SW 1271 (cell line): Measurements from ENCODE around the gene TAF11L6.
"Not testable (repeated sequence)": the region's sequence is repeated elsewhere in the genome, so short reads cannot be mapped to it uniquely, and the experiment has no call there.

Source experiments
- DNase-seq, 2 experiments: peaks; one replicate each; lab custom pipeline; 2025; lab: John Stamatoyannopoulos, UW

The TAF11L6 gene

DNA sequence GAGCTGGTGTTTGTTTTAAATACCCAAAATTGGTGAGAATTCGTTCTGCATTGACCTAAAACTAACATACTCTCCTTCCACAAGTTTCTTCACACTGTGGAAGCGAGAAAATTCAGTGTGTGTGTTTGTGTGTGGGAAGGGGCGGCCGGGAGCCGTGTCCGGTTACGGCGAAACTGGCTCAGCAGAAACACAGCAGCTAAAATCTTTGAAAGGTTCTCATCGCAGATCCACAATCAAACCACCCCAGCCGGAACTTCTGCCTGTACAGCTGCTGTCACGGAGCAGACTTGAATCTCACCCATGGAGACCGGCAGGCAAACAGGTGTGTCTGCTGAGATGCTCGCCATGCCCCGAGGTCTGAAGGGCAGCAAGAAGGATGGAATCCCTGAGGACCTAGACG, at the start of gene TAF11L6:
TAF11L6 (plus strand) TSS at position 301 of the 400 bp plus-strand sequence.
- DNase-seq: not testable (repeated sequence)

DNA sequence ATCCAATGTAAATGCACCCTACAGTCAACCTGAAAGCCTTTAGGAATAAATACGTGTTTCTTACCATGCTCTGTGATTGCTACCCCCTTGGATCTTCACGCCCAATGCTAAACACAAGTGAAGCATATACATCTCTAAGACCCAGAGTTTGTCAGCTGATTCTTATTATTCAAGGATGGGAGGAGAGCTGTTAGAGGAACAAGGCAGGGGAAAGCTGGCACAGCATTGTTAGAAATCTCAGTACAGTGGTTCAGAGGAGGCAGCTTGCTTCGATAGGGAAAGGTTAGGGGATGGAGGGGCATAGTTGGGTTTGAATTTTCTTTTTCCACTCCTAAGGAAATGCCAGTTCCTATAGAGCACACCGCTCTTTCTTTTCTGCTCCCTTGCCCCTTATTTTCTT, 47.1 kb upstream of the TAF11L6 start:
- no peak for DNase-seq

DNA sequence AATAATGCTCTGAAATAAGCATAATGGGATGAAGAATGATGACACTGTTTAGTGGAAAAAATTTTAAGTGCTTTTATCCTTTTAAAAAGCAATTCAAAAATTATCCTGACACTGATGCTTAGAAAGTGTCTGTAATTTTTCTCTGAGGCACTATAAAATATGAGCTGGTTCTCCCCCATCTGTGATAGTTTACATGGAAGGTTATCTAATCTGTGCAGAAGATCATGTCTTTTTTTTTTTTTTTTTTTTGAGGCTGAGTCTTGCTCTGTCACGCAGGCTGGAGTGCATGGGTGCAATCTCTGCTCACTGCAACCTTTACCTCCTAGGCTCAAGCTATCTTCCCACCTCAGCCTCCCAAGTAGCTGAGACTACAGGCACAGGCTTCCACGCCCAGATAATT, 45.7 kb upstream of the TAF11L6 start:
- DNase-seq: no peak

DNA sequence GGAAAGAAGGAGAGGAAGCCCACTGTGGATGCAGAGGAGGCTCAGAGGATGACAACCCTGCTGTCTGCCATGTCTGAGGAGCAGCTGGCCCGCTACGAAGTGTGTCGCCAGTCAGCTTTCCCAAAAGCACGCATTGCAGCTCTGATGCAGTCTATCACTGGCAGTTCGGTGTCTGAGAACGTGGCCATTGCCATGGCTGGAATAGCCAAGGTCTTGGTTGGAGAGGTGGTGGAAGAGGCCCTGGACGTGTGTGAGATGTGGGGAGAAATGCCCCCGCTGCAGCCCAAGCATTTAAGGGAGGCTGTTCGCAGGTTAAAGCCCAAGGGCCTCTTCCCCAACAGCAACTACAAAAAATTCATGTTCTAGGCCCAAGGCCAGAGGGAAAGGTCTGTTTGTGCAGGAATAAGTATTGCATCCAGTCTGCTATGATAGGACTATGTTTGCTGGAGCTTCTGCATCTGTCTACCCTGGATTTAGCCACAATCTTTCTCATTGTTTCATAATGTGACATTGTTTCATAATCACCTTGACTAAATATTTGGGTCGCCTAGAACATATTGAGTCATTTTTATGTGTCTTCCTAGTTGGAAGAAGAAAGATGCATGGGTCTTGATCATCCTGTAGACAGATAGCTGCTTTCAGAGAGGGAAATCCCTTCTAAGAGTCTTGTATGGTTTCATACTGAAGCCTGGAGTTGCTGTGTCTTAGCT, 41.9 kb upstream of the TAF11L6 start:
- DNase-seq: not testable (repeated sequence)

DNA sequence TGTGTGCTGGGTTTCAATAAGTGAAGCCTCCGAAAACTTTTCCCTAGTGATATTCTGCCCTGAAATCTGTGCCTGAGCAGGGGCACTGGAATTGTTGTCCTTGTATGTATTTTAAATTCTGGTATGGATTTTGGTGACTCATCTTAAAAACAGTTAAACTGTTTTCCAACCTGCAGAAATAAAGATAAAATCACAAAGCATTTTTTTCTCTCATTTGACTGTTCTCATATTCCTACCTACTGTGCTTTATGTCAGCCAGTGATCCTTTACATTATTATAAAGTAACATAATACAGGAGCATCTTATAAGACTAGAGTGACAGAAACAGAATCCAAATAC, 41.3 kb upstream of the TAF11L6 start:
- DNase-seq: no peak

DNA sequence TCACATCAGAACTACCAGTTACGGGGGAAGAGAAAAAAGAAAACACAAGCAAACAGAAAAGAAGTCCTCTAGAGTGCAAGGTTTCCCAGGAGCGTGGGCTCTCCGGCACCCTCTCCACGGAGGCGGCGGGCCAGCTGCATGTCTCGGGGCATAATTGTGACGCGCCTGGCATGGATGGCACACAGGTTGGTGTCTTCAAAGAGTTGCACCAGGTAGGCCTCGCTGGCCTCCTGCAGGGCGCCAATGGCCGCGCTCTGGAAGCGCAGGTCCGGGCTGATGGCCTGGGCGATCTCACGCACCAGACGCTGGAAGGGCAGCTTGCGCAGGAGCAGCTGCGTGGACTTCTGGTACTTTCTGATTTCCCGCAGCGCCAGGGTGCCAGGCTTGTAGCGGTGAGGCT, 37.2 kb upstream of the TAF11L6 start:
- DNase-seq: not testable (repeated sequence)

DNA sequence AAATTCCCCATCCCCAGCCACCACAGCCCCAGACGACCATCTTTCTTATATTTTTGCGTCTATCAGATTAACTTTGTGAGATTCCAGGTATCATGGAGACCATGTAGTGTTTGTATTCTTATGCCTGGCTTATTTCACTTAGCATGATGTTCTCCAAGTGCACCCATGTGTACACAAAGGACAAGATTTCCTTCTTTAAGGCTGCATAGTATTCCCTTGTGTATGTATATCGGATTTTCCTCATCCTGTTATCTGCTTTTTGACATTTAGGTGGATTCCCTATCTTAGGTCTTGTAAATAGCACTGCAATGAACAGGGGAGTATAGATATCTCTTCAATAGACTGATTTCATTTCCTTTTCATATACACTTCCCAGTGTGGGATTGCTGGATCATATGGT, 35.7 kb upstream of the TAF11L6 start:
- no peak for DNase-seq

DNA sequence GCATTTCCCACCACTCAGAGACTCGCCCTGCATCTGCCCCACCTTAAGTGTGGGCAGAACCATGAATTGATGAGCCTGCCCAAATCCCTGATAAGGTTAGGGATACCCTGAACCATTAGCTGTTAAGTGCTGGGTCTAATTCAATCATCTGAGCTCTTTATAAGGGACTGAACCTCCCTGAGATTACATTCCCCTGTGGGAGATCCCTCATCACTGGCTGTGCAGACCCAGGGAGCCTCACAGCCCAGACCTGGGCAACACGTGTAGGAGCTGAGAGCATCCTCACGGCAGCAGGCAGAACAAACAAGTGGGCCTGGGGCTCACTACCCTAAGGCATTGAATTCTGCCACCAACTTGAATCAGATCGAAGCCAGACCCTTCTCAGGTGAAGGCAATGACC, 31.0 kb upstream of the TAF11L6 start:
- DNase-seq: no peak

DNA sequence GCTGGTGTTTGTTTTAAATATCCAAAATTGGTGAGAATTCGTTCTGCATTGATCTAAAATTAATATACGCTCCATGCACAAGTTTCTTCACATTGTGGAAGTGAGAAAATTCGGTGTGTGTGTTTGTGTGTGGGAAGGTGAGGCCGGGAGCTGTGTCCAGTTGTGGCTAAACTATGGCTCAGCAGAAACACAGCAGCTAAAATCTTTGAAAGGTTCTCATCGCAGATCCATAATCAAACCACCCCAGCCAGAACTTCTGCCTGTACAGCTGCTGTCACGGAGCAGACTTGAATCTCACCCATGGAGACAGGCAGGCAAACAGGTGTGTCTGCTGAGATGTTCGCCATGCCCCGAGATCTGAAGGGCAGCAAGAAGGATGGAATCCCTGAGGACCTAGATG, 30.5 kb upstream of the TAF11L6 start, which contains the start of gene TAF11L2:
TAF11L2 (plus strand) TSS at position 301 of the 400 bp plus-strand sequence.
- not testable (repeated sequence) for DNase-seq

DNA sequence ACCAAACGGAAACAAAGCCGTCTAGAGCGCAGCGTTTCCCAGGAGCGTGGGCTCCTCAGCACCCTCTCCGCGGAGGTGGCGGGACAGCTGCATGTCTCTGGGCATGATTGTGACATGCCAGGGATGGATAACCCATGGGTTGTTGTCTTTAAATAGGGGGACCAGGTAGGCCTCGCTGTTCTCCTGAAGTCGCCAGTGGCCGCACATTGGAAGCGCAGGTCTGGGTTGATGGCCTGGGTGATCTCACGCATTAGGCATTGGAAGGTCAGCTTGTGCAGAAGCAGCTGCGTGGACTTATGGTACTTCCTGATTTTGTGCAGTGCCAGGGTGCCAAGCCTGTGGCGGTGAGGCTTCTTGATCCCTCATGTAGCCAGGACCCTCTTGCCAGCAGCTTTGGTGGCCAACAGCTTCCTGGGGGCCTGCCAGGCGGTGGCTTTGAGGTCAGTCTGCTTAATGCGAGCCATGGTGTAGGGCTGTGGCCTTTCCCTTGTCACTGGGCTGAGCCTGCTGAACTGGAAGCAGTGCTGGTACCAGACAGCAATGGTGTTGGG, 16.6 kb upstream of the TAF11L6 start:
- DNase-seq: no peak

DNA sequence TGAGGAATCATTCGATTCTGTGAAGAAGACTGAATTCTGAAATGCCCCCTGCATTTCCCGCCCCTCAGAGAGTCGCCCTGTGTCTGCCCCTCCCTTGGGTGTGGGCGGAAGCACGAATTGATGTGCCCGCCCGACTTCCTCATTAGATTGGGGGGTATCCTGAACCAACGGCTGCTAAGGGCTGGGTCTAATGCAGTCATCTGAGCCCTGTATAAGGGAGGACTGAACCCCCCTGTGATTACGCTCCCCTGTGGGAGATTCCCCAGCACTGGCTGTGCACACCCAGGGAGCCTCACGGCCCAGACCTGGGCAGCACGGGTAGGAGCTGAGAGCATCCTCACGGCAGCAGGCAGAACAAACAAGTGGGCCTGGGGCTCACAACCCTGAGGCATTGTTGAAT, 10.9 kb upstream of the TAF11L6 start:
- DNase-seq: not testable (repeated sequence)

DNA sequence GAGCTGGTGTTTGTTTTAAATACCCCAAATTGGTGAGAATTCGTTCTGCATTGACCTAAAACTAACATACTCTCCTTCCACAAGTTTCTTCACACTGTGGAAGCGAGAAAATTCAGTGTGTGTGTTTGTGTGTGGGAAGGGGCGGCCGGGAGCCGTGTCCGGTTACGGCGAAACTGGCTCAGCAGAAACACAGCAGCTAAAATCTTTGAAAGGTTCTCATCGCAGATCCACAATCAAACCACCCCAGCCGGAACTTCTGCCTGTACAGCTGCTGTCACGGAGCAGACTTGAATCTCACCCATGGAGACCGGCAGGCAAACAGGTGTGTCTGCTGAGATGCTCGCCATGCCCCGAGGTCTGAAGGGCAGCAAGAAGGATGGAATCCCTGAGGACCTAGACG, 10.4 kb upstream of the TAF11L6 start, which contains the start of gene TAF11L3:
TAF11L3 (plus strand) TSS at position 301 of the 400 bp plus-strand sequence.
- not testable (repeated sequence) for DNase-seq

DNA sequence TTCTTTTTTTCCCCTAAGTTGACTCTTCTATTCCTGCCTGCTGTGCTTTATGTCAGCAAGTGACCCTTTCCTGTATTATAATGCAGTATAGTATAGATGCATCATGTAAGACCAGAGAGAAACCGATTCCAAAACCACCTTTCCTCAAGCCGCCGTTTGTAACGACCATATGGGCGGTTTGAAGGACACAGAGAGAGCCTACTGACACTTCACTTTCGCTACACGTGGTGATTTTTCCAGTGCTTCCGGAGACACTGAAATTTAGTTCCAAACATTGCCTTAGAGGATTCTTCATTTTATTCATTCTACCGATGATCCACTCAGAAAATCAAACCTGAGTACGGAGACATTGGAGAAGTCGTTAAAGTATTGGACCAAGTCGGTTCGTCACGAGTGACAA, 9.0 kb upstream of the TAF11L6 start:
- DNase-seq: not testable (repeated sequence)

DNA sequence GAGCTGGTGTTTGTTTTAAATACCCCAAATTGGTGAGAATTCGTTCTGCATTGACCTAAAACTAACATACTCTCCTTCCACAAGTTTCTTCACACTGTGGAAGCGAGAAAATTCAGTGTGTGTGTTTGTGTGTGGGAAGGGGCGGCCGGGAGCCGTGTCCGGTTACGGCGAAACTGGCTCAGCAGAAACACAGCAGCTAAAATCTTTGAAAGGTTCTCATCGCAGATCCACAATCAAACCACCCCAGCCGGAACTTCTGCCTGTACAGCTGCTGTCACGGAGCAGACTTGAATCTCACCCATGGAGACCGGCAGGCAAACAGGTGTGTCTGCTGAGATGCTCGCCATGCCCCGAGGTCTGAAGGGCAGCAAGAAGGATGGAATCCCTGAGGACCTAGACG, 7.0 kb upstream of the TAF11L6 start, which contains the start of gene TAF11L4:
TAF11L4 (plus strand) TSS at position 301 of the 400 bp plus-strand sequence.
- not testable (repeated sequence) for DNase-seq

DNA sequence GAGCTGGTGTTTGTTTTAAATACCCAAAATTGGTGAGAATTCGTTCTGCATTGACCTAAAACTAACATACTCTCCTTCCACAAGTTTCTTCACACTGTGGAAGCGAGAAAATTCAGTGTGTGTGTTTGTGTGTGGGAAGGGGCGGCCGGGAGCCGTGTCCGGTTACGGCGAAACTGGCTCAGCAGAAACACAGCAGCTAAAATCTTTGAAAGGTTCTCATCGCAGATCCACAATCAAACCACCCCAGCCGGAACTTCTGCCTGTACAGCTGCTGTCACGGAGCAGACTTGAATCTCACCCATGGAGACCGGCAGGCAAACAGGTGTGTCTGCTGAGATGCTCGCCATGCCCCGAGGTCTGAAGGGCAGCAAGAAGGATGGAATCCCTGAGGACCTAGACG, 3.5 kb upstream of the TAF11L6 start, which contains the start of gene TAF11L5:
TAF11L5 (plus strand) TSS at position 301 of the 400 bp plus-strand sequence.
- not testable (repeated sequence) for DNase-seq

DNA sequence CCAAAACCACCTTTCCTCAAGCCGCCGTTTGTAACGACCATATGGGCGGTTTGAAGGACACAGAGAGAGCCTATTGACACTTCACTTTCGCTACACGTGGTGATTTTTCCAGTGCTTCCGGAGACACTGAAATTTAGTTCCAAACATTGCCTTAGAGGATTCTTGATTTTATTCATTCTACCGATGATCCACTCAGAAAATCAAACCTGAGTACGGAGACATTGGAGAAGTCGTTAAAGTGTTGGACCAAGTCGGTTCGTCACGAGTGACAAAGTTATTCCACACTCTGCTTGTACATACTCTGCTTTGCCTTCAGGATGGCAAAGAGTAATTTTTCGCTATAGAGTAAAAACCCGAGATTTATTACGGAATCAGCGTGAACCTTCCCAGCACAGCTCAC, 2.0 kb upstream of the TAF11L6 start:
- not testable (repeated sequence) for DNase-seq
